GM11168 (cell line): ENCODE results near the gene HAGH.

Experiments
- in situ Hi-C: fragments of 300-500 bp; cut with MboI; formaldehyde crosslinking; loops from one replicate; pipeline ENCODE4 v1.12.0; 2022; ENCODE audit warnings: low sequenced_read_pairs; ENCODE audit not compliant: unreplicated experiment

Gene HAGH

GRCh38 chr16:1788095-1788707, 38.4 kb downstream of the HAGH start:
- in situ Hi-C loops, result no loop called here

GRCh38 chr16:1787322-1788094, 39.1 kb downstream of the HAGH start:
- in situ Hi-C loops, result no loop called here

GRCh38 chr16:1787056-1787321, 39.6 kb downstream of the HAGH start:
- in situ Hi-C loops, result no loop called here

- in situ Hi-C loops, result no loop called here
Observed at GRCh38 chr16:1786242-1787055, 40.2 kb downstream of the HAGH start.

DNA sequence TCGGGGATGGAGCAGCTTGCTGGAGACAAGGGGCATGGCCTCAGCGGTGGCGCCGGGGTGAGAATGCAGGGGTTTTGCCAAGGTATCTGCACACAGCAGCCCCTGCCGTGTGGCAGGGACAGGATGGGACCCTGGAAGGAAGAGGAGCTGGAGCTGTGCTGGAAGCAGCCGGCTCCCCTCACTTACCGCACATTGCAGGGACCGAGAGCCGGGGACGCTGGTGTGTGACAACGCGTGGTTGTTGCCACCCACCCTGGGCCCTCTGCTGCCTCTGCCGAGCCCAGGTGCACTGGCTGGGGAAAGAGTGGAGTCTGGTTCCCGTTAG, 40.8 kb downstream of the HAGH start:
- in situ Hi-C loops, result no loop called here

- in situ Hi-C loops, result no loop called here
Observed at GRCh38 chr16:1784977-1785845, 41.4 kb downstream of the HAGH start.

GRCh38 chr16:1782408-1783264, 44.0 kb downstream of the HAGH start, which contains the start of the genes NUBP2 and SPSB3:
Gene NUBP2, plus strand, starts transcription at chr16:1782960. Its CDS starts 61 bp downstream, at chr16:1783021.
Gene SPSB3, minus strand, starts transcription at chr16:1782571. Its CDS starts 1,088 bp downstream, at chr16:1781483.
- in situ Hi-C loops, result no loop called here

DNA sequence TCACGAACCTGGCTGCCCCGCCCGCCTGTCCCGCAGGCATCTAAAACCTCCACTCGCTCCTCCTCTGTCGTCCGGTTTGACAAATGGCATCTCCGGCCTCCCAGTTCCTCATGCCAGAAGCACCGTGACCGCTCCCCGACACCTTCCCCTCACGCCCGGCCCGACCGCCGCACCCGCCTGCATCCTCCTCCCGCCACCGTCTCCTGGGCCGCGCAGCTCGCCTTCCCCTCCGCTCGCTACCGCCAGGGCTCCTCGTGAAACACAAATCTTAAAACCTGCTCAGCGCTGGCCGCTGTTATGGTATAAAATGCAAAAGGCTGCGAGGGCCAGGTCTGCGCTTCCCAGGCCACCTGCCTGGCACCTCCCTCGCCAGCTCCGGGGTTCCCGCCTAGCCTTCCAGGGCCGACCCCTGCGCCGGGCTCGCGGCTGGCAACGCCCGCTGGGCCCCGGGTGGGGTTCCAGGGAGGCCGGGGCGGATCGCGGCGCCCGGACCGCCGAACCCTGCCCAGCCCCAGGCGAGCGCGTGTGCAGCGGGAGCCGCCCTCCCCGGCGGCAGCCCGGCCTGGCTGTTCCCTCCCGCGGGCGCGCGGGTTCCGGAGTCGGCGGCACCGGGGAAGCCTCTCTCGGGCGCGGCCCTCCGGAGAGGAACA, 44.7 kb downstream of the HAGH start:
- in situ Hi-C loops, result no loop called here

- in situ Hi-C loops, result no loop called here
Observed at GRCh38 chr16:1781254-1781653, 45.4 kb downstream of the HAGH start.

- in situ Hi-C loops, result no loop called here
Observed at GRCh38 chr16:1780677-1781072, 46.0 kb downstream of the HAGH start.

GRCh38 chr16:1779741-1780676, 46.6 kb downstream of the HAGH start:
- in situ Hi-C loops, result no loop called here

DNA sequence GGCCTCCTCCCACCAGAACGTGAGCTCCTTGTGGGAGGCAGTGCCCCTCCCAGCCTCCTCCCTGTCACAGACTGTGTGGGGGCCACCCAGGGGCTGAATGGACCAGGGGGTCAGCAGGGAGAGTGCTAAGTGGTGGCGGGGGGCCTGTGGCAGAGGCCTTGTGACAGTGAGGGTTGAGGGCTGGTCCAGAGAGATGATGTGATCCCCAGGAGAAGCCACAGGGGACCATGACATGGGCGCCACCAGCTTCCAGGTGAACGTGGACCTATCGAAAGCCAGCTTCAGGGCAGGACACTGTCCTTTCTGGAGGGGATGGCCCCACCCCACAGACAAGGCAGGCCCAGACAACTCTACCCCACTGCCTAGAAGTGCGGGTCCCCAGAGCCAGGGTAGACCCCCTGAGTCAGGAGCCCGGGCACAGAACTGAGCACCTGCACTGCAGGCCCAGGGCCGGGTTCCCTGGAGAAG, 47.4 kb downstream of the HAGH start:
- in situ Hi-C loops, result no loop called here

DNA sequence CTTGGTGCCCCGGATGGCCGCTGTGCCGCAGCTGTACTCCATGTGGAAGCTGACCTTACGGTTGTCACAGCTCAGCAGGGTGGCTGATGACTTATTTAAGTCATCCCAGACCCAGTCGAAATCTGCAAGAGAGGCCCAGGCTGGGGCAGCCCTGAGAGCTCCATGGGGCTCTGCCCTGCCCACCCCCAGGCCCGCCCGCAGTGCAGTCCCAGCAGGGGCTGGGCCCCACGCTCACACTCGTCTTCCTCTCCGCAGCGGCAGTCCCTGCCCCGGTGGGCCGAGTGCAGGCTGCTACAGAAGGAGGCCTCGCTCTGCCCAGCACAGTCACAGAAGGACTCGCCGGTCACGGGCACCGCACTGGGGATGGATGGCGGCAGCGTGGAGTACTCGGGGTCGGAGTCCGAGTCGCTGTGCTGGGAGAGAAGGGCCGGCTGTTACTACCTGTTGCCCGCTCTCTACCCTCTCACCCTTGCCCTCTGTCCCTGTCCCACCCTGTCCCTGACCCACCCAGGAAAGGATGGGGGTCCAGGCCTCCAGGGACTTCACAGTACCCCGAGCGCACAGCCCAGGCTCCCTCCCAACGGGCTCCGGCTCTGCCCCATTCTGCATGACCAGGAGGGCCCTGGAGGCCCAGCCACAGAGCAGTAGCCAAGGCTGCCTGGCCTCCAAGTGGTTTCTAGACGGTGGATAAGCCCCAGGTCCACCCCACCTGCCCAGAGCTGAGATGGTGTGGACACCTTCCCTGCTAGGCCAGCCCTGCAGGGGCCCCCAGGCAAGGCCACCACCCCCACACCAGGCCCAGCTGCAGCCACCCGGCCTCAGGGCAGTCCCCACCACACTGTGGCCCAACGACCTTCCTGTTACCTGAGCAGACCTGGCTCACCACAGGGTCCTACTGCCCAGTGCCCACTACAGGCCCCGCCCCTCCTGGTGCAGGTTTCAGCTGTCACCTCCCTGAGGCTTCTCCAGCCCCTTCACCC, 48.1 kb downstream of the HAGH start:
- in situ Hi-C loops, result no loop called here

DNA sequence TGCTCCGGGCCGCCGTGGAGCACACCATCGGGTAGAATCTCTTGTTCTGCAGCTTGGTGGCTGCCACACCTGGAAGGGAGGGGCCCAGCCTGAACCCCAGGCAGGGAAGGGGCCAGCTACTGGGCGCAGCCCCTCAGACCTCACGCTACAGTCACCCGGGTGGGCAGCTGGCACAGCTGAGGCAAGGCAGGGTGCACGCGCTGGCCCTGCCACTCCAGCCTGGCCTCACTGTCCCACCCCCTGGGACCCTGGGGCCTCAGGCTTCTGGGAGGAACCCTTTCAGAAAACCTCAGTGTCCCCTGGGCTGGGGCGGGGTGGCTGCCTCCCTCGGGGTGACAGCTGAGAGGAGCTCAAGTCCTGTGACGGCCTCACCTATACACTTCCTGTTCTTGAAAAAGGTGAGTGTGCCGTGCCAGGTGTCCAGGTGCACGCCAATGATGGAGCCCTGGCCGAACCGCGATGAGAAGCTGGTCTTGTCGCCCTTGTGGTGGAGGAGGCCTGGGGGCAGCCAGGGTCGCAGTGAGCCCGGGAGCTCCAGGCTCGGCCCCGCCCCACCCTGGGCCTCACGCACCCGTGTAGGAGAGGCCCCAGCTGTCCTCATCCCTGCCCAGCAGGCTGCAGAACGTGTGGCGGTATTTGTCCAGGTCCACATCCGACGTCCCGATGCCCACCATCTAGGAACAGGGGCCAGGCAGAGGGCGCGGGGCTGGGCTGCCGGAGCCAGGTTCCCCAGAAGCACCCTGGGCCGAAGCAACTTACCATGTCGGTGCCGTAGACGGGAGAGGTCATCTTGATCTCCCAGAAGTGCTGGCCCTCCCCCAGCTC, 49.0 kb downstream of the HAGH start:
- in situ Hi-C loops, result no loop called here

- in situ Hi-C loops, result no loop called here
Observed at GRCh38 chr16:1776991-1777374, 49.6 kb downstream of the HAGH start.

DNA sequence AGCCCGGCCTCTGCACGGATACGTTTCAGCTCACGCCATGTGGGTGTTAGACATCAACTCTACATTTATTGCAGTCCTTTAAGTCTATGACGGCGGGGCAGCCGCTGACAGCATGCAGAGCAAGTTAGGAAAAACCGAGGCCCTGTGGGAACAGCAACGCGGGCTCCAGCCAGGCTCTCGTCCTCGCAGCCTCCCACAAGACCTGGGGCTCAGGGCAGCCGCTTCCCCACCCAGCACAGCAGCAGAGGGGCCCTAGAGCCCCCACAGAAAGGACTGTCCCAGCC, 50.0 kb downstream of the HAGH start:
- in situ Hi-C loops, result no loop called here
